H1 (cell line): ENCODE data around the gene ABCA5. TPM values are rescaled to one million over a fixed set of nuclear protein-coding genes. Genes with fewer than 3 reads are reported as not detected.
"Not testable (repeated sequence)": the region's sequence is repeated elsewhere in the genome, so short reads cannot be mapped to it uniquely, and the experiment has no call there.

Experiments used
- CTCF ChIA-PET: fragments of 300-600 bp; sonication (Branson Sonifier 250); formaldehyde crosslinking; loops from one replicate; lab custom pipeline; 2021; ENCODE audit not compliant: partially characterized antibody; lab: Charles Lee
- POLR2A ChIA-PET: fragments of 300-600 bp; sonication (Branson Sonifier 250); formaldehyde crosslinking; loops from one replicate; lab custom pipeline; 2021; ENCODE audit warnings: inconsistent platforms; ENCODE audit not compliant: partially characterized antibody; lab: Charles Lee
- DNase-seq, 2 experiments: peaks; one replicate each; pipeline versions ENCODE4 v3.0.0 to v3.0.0-alpha.2; 2010 to 2022; ENCODE audit warnings: low spot score in 2 of 2, low read depth in 1 of 2, mixed read lengths in 1 of 2
- FAIRE-seq: peaks from 2 replicates; lab custom pipeline; 2011; peaks lifted over from hg19 to GRCh38; lab: Jason Lieb, UNC
- H2AFZ ChIP-seq: 2 replicates; pipeline ENCODE4 v1.8.1; 2012; ENCODE audit warnings: low read length, inconsistent platforms
- H2AK5ac ChIP-seq: 2 replicates; pipeline ENCODE4 v1.6.1; 2013; ENCODE audit warnings: low read depth, low read length
- H2BK120ac ChIP-seq: replicated peaks from 2 replicates; pipeline ENCODE3; 2013; ENCODE audit warnings: low read depth, low read length, inconsistent platforms
- H2BK12ac ChIP-seq: 2 replicates; pipeline ENCODE4 v1.6.1; 2013; ENCODE audit warnings: low read depth, low read length
- H2BK15ac ChIP-seq: 2 replicates; pipeline ENCODE4 v1.6.1; 2013; ENCODE audit warnings: low read length
- H2BK20ac ChIP-seq: 2 replicates; pipeline ENCODE4 v1.6.1; 2013; ENCODE audit warnings: low read length
- H2BK5ac ChIP-seq: 2 replicates; pipeline ENCODE4 v1.6.1; 2013; ENCODE audit warnings: low read depth, low read length
- H3K14ac ChIP-seq: 2 replicates; pipeline ENCODE4 v1.6.1; 2013; ENCODE audit warnings: inconsistent platforms; ENCODE audit not compliant: insufficient read length
- H3K18ac ChIP-seq: 2 replicates; pipeline ENCODE4 v1.6.1; 2013; ENCODE audit warnings: low read length; ENCODE audit errors: extremely low read depth
- H3K23ac ChIP-seq: 2 replicates; pipeline ENCODE4 v1.6.1; 2013; ENCODE audit warnings: inconsistent platforms; ENCODE audit not compliant: insufficient read length
- H3K23me2 ChIP-seq: 2 replicates; pipeline ENCODE4 v1.6.1; 2013; ENCODE audit warnings: low read depth, low read length
- H3K27ac ChIP-seq: 2 replicates; pipeline ENCODE4 v1.6.1; 2011; ENCODE audit warnings: low read depth, low read length, inconsistent platforms
- H3K27me3 ChIP-seq, 4 experiments: replicated peaks in 1 of 4; 1 replicate in 1 of 4; 2 replicates in 3 of 4; pipeline versions ENCODE4 v1.6.1 to v1.8.1; 2011 to 2013; ENCODE audit warnings: low read length in 3 of 4, mild to moderate bottlenecking in 3 of 4, inconsistent platforms in 2 of 4, mixed read lengths in 2 of 4, moderate library complexity in 1 of 4; ENCODE audit not compliant: control insufficient read depth in 3 of 4, insufficient read depth in 3 of 4; ENCODE audit errors: extremely low read depth in 1 of 4
- H3K36me3 ChIP-seq, 4 experiments: 2 replicates each; pipeline versions ENCODE4 v1.6.1 to v1.8.1; 2011 to 2013; ENCODE audit warnings: mild to moderate bottlenecking in 4 of 4, low read length in 3 of 4, moderate library complexity in 2 of 4, control low read depth in 1 of 4, inconsistent platforms in 1 of 4; ENCODE audit not compliant: insufficient read depth in 4 of 4, control insufficient read depth in 2 of 4
- H3K4ac ChIP-seq: replicated peaks from 2 replicates; pipeline ENCODE3; 2013; ENCODE audit warnings: low read length, low read depth, mixed read lengths, inconsistent platforms; ENCODE audit not compliant: insufficient read length
- H3K4me1 ChIP-seq, 4 experiments: replicated peaks in 1 of 4; 1 replicate in 1 of 4; 2 replicates in 3 of 4; pipeline versions ENCODE4 v1.6.1 to v1.8.1; 2011 to 2013; ENCODE audit warnings: low read length in 3 of 4, inconsistent platforms in 2 of 4, mixed read lengths in 1 of 4; ENCODE audit not compliant: insufficient read depth in 4 of 4, control insufficient read depth in 3 of 4
- H3K4me2 ChIP-seq, 2 experiments: 2 replicates each; pipeline versions ENCODE4 v1.6.1 to v1.8.1; 2011 to 2013; ENCODE audit warnings: low read depth in 2 of 2, low read length in 2 of 2, control low read depth in 1 of 2, inconsistent platforms in 1 of 2, mild to moderate bottlenecking in 1 of 2; ENCODE audit not compliant: insufficient read depth in 1 of 2
- H3K4me3 ChIP-seq, 4 experiments: fragments of 200-600, 300-600 bp in 1 of 4; sonication (generic), shearing (Covaris generic), sonication (Bioruptor Twin) in 1 of 4; 2 replicates each; pipeline versions ENCODE4 v1.5.1 to v1.8.1; 2011 to 2016; ENCODE audit warnings: low read length in 4 of 4, low read depth in 3 of 4, control low read depth in 2 of 4, inconsistent platforms in 2 of 4, mild to moderate bottlenecking in 2 of 4, mixed read lengths in 1 of 4, moderate library complexity in 1 of 4; ENCODE audit not compliant: insufficient read depth in 2 of 4; ENCODE audit errors: extremely low read depth in 1 of 4
- H3K56ac ChIP-seq: replicated peaks from 2 replicates; pipeline ENCODE3; 2013; ENCODE audit warnings: low read depth, mild to moderate bottlenecking, mixed read lengths, low read length, inconsistent platforms; ENCODE audit not compliant: insufficient read length
- H3K79me1 ChIP-seq: 2 replicates; pipeline ENCODE4 v1.6.1; 2013; ENCODE audit warnings: low read depth, low read length, control low read depth
- H3K79me2 ChIP-seq, 2 experiments: 2 replicates each; pipeline versions ENCODE4 v1.6.1 to v1.8.1; 2012 to 2013; ENCODE audit warnings: low read length in 2 of 2, mild to moderate bottlenecking in 2 of 2, inconsistent platforms in 1 of 2; ENCODE audit not compliant: insufficient read depth in 2 of 2, control insufficient read depth in 1 of 2
- H3K9ac ChIP-seq, 4 experiments: replicated peaks in 1 of 4; 1 replicate in 1 of 4; 2 replicates in 3 of 4; pipeline versions ENCODE4 v1.6.1 to v1.8.1; 2011 to 2013; ENCODE audit warnings: low read depth in 3 of 4, low read length in 3 of 4, control low read depth in 2 of 4, mild to moderate bottlenecking in 2 of 4, moderate library complexity in 2 of 4, inconsistent platforms in 1 of 4; ENCODE audit errors: extremely low read depth in 1 of 4
- H3K9me3 ChIP-seq, 2 experiments: 2 replicates each; pipeline versions ENCODE4 v1.6.1 to v1.8.1; 2012 to 2013; ENCODE audit warnings: mild to moderate bottlenecking in 2 of 2, moderate library complexity in 2 of 2, control low read depth in 1 of 2, inconsistent platforms in 1 of 2, low read depth in 1 of 2, low read length in 1 of 2, mixed read lengths in 1 of 2; ENCODE audit not compliant: insufficient read depth in 2 of 2
- H4K20me1 ChIP-seq, 2 experiments: replicated peaks in 1 of 2; 2 replicates each; pipeline versions ENCODE3 to v1.8.1; 2011 to 2013; ENCODE audit warnings: inconsistent platforms in 2 of 2, low read length in 2 of 2, mild to moderate bottlenecking in 1 of 2; ENCODE audit not compliant: insufficient read depth in 2 of 2, control insufficient read depth in 1 of 2
- H4K5ac ChIP-seq: 2 replicates; pipeline ENCODE4 v1.6.1; 2013; ENCODE audit warnings: low read length, low read depth, mixed read lengths, inconsistent platforms; ENCODE audit not compliant: insufficient read length
- H4K8ac ChIP-seq: 2 replicates; pipeline ENCODE4 v1.8.0; 2013; ENCODE audit warnings: mild to moderate bottlenecking, moderate library complexity, low read length, inconsistent platforms; ENCODE audit not compliant: insufficient read depth; ENCODE audit errors: extremely low read depth
- H4K91ac ChIP-seq: replicated peaks from 2 replicates; pipeline ENCODE3; 2013; ENCODE audit warnings: low read length, mixed read lengths, inconsistent platforms; ENCODE audit not compliant: insufficient read length
- WGBS, 2 experiments: shearing (Covaris generic) in 1 of 2; methylation state at CpG; one replicate each; pipeline versions ENCODE4 v1.1.6 to v1.1.7; 2013 to 2015; ENCODE audit warnings: low lambda C conversion rate in 2 of 2, mixed read lengths in 2 of 2, inconsistent platforms in 1 of 2, low coverage in 1 of 2, missing lambda C conversion rate in 1 of 2; ENCODE audit not compliant: insufficient replicate concordance in 2 of 2, insufficient coverage in 1 of 2, insufficient read length in 1 of 2; ENCODE audit errors: extremely low coverage in 1 of 2, missing lambda C conversion rate in 1 of 2; 5-methylcytosine and 5-hydroxymethylcytosine counted together
- polyA plus RNA-seq, 7 experiments: library from polyadenylated mRNA; depleted of rRNA in 3 of 7; stranded (reverse) in 5 of 7; unstranded in 2 of 7; fragments of >200 nt in 5 of 7; fragments of 200-250 nt in 2 of 7; gene quantifications; 1 replicate in 5 of 7; 2 replicates in 1 of 7; 4 replicates in 1 of 7; pipeline versions ENCODE4 v1.2.1 to v1.2.3, GENCODE V29; 2011 to 2013; ENCODE audit warnings: missing spikeins in 2 of 7, mixed read lengths in 2 of 7
- total RNA-seq: library from RNA; stranded (reverse); fragmentation: NEBNext Ultra II Directional; extraction: Animal tissue kit (Norgen Biotek cat#: 25700); gene quantifications from 2 replicates; pipeline ENCODE4 v1.2.1, GENCODE V29; 2021

ABCA5 gene
- total and polyA plus RNA-seq, 2 of the 8 experiments (the other 6 are each of a cell fraction or from before 2014, with no cell fraction given) = 1.3 to 4.1 TPM

GRCh38 chr17:69276279-69276678 is 50.7 kb downstream of the ABCA5 start:
- H3K9me3 ChIP-seq, H2BK20ac ChIP-seq, H3K36me3 ChIP-seq, FAIRE-seq, H4K8ac ChIP-seq, H3K4me3 ChIP-seq, H2BK5ac ChIP-seq, H2AFZ ChIP-seq, H4K5ac ChIP-seq, H3K23ac ChIP-seq, H2AK5ac ChIP-seq, H2BK15ac ChIP-seq, H3K79me2 ChIP-seq, H3K14ac ChIP-seq, H3K23me2 ChIP-seq, H3K4me2 ChIP-seq, H3K18ac ChIP-seq, H3K27me3 ChIP-seq, H3K56ac ChIP-seq, DNase-seq, H4K20me1 ChIP-seq, POLR2A ChIA-PET, H3K79me1 ChIP-seq, H3K4me1 ChIP-seq, H4K91ac ChIP-seq, H2BK12ac ChIP-seq, H2BK120ac ChIP-seq, H3K4ac ChIP-seq, H3K9ac ChIP-seq, H3K27ac ChIP-seq: not testable (repeated sequence)
- 86% methylated on average over 4 of the region's 4 CpGs; no CpG with 5 or more reads in 1 of the 2 experiments for WGBS, 2 experiments
- CTCF ChIA-PET = interaction anchor here (0.6 kb wide), 1 partner anchor 78 kb away, joined by 3 read pairs; no protein-coding TSS in a partner anchor
